ENCODE measurements around the gene CPLANE1. TPM values are rescaled to one million over a fixed set of nuclear protein-coding genes. Genes with fewer than 3 reads are reported as not detected.
A peak's percentile ranks its signal among the peaks of the same experiment; 100 is the strongest.
"Not testable (repeated sequence)": the region's sequence is repeated elsewhere in the genome, so short reads cannot be mapped to it uniquely, and the experiment has no call there.

CPLANE1 gene
- total RNA-seq, 1 experiment from 2014 or later = 8.4 TPM

- DNase-seq (ENCODE audit: low read depth) = no peak
These were observed 128.1 kb downstream of the CPLANE1 start for GRCh38 chr5:37121027-37121426.

- no peak for DNase-seq (ENCODE audit: low read depth)
These were observed 128.9 kb downstream of the CPLANE1 start for GRCh38 chr5:37120270-37120669.

- DNase-seq (ENCODE audit: low read depth) = no peak
These were observed 132.8 kb downstream of the CPLANE1 start for GRCh38 chr5:37116359-37116758.

- DNase-seq (ENCODE audit: low read depth) = no peak
These were observed 136.7 kb downstream of the CPLANE1 start for GRCh38 chr5:37112383-37112991.

GRCh38 chr5:37111426-37112382, 137.5 kb downstream of the CPLANE1 start:
- peak; percentile 8 for DNase-seq (ENCODE audit: low read depth)

GRCh38 chr5:37110135-37110534, 139.0 kb downstream of the CPLANE1 start:
- DNase-seq (ENCODE audit: low read depth) = no peak

GRCh38 chr5:37109338-37109737, 139.8 kb downstream of the CPLANE1 start:
- DNase-seq (ENCODE audit: low read depth) = no peak

GRCh38 chr5:37103302-37103701, 145.9 kb downstream of the CPLANE1 start:
- DNase-seq (ENCODE audit: low read depth) = no peak

GRCh38 chr5:37099267-37099666, 149.9 kb downstream of the CPLANE1 start:
- not testable (repeated sequence) for DNase-seq (ENCODE audit: low read depth)

GRCh38 chr5:37093795-37094194, 155.4 kb downstream of the CPLANE1 start:
- not testable (repeated sequence) for DNase-seq (ENCODE audit: low read depth)

- DNase-seq (ENCODE audit: low read depth) = no peak
These were observed 158.4 kb downstream of the CPLANE1 start for GRCh38 chr5:37090781-37091180.

- no peak for DNase-seq (ENCODE audit: low read depth)
These were observed 159.0 kb downstream of the CPLANE1 start for GRCh38 chr5:37090123-37090726.

GRCh38 chr5:37088009-37088408, 161.2 kb downstream of the CPLANE1 start:
- no peak for DNase-seq (ENCODE audit: low read depth)

- DNase-seq (ENCODE audit: low read depth) = peak; percentile 49
These were observed 162.6 kb downstream of the CPLANE1 start for GRCh38 chr5:37086466-37087173.

GRCh38 chr5:37086026-37086425, 163.2 kb downstream of the CPLANE1 start:
- not testable (repeated sequence) for DNase-seq (ENCODE audit: low read depth)

GRCh38 chr5:37082977-37083376, 166.2 kb downstream of the CPLANE1 start:
- DNase-seq (ENCODE audit: low read depth) = not testable (repeated sequence)

- no peak for DNase-seq (ENCODE audit: low read depth)
These were observed 168.5 kb downstream of the CPLANE1 start for GRCh38 chr5:37080697-37081096.

- no peak for DNase-seq (ENCODE audit: low read depth)
These were observed 172.0 kb downstream of the CPLANE1 start for GRCh38 chr5:37077146-37077545.

- no peak for DNase-seq (ENCODE audit: low read depth)
These were observed 173.7 kb downstream of the CPLANE1 start for GRCh38 chr5:37075399-37075950.

GRCh38 chr5:37071901-37072581, 177.1 kb downstream of the CPLANE1 start:
- peak; percentile 25 for DNase-seq (ENCODE audit: low read depth)

GRCh38 chr5:37071487-37071886, 177.7 kb downstream of the CPLANE1 start:
- no peak for DNase-seq (ENCODE audit: low read depth)

All from RPMI7951 (cell line).